Measurements from ENCODE around the gene NCKAP5. TPM values are rescaled to one million over a fixed set of nuclear protein-coding genes. Genes with fewer than 3 reads are reported as not detected.
A peak's percentile ranks its signal among the peaks of the same experiment; 100 is the strongest.

NCKAP5 gene
- total RNA-seq, 1 donor from 2014 or later, result 27.9 TPM

DNA sequence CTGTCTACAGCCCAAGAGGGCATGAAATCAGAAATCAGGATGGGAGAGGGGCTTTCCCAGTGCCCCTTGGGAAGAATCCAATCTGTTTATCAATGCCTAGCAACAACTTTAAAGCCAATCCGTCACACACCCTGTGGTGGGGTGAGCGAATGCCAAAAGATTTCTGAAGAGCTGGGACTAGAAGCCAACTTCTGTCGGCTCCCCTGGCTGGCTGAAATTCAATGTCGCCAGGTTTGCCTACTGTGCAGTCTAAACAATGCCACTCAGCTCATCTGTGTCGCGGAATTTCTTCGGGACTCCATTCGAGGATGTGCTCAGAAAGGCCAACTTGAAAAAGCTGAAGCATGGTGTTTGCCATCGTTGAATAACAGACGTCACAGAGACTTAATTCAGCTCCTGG is 31.5 kb upstream of the NCKAP5 start:
- Mint-ChIP-seq H3K4me3 (peak overlapping the region; percentile 47), H3K27ac (ENCODE audit: unreplicated experiment) (peak overlapping the region; percentile 96), H3K36me3 (ENCODE audit: low read depth) (peaks cover 8% of the 10 kb centered on the region), H3K9me3 (peaks cover 9% of the 10 kb centered on the region), H3K27me3 (ENCODE audit: low read depth) (no peaks in the 10 kb centered on the region), H3K4me1 (peaks cover 75% of the 10 kb centered on the region)
- DNase-seq (ENCODE audit: low read depth, low spot score), result no peak
- TF ChIP-seq, protein P1, sequence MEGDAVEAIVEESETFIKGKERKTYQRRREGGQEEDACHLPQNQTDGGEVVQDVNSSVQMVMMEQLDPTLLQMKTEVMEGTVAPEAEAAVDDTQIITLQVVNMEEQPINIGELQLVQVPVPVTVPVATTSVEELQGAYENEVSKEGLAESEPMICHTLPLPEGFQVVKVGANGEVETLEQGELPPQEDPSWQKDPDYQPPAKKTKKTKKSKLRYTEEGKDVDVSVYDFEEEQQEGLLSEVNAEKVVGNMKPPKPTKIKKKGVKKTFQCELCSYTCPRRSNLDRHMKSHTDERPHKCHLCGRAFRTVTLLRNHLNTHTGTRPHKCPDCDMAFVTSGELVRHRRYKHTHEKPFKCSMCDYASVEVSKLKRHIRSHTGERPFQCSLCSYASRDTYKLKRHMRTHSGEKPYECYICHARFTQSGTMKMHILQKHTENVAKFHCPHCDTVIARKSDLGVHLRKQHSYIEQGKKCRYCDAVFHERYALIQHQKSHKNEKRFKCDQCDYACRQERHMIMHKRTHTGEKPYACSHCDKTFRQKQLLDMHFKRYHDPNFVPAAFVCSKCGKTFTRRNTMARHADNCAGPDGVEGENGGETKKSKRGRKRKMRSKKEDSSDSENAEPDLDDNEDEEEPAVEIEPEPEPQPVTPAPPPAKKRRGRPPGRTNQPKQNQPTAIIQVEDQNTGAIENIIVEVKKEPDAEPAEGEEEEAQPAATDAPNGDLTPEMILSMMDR (conservative IDR thresholded peaks at IDR 0.05), result no peak

DNA sequence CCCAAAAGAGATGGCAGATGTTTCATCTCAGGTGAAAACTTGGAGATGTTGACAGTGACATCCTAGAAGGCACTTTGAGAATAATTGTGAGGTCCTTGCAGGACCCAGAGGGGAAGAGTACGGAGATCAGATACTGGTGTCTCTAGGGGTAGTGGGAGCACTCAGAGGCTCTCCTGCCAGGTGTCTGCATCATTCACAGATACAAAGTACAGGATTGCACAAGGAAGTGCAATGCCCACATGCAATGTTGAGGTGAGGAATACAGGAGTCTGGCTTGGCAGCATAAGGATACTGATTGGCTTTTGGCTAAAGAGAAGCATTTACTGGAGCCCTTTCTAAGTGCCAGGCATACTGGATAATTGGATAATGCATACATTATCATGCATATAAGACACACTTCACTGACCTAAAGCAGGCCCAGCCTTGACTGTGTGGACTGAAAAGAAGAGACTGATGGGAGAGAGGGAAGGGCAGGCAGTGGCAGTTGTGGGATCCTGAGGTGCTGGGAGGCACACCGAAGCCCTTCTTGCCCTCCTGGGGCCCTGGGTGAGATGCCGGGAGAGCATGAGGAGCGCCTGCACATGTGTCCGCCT is 31.0 kb upstream of the NCKAP5 start:
- Mint-ChIP-seq H3K9me3 (peaks cover 11% of the 10 kb centered on the region), H3K36me3 (ENCODE audit: low read depth) (peaks cover 9% of the 10 kb centered on the region), H3K27me3 (ENCODE audit: low read depth) (no peaks in the 10 kb centered on the region), H3K27ac (ENCODE audit: unreplicated experiment) (peak overlapping the region; percentile 80), H3K4me3 (peak overlapping the region; percentile 47), H3K4me1 (peaks cover 71% of the 10 kb centered on the region)
- TF ChIP-seq, protein P1 (conservative IDR thresholded peaks at IDR 0.05), result no peak
- DNase-seq (ENCODE audit: low read depth, low spot score), result no peak

DNA sequence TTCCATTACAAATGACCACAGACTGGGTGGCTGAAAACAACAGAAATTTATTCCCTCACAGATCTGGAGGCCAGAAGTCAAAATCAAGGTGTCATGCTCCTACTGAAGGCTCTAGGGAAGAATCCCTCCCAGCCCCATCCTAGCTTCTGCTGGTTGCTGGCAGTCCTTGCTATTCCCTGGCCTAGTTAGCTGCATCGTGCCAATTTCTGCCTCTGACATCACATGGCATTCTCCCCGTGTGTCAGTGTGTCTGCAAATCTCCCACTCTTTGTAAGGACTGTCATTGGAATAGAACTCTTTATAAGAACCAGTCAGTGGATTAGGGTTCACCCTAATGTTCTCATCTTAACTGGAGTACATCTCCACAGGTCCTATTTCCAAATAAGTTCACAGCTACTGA is 30.5 kb upstream of the NCKAP5 start:
- TF ChIP-seq, protein P1 (conservative IDR thresholded peaks at IDR 0.05), result no peak
- H3K36me3 Mint-ChIP-seq (ENCODE audit: low read depth), result peaks cover 14% of the 10 kb centered on the region
- peaks cover 13% of the 10 kb centered on the region for H3K9me3 Mint-ChIP-seq
- H3K27ac Mint-ChIP-seq (ENCODE audit: unreplicated experiment), result peak overlapping the region; percentile 60
- H3K4me1 Mint-ChIP-seq, result peaks cover 69% of the 10 kb centered on the region
- no peak for DNase-seq (ENCODE audit: low read depth, low spot score)
- no peaks in the 10 kb centered on the region for H3K27me3 Mint-ChIP-seq (ENCODE audit: low read depth)
- H3K4me3 Mint-ChIP-seq, result peak overlapping the region; percentile 38

DNA sequence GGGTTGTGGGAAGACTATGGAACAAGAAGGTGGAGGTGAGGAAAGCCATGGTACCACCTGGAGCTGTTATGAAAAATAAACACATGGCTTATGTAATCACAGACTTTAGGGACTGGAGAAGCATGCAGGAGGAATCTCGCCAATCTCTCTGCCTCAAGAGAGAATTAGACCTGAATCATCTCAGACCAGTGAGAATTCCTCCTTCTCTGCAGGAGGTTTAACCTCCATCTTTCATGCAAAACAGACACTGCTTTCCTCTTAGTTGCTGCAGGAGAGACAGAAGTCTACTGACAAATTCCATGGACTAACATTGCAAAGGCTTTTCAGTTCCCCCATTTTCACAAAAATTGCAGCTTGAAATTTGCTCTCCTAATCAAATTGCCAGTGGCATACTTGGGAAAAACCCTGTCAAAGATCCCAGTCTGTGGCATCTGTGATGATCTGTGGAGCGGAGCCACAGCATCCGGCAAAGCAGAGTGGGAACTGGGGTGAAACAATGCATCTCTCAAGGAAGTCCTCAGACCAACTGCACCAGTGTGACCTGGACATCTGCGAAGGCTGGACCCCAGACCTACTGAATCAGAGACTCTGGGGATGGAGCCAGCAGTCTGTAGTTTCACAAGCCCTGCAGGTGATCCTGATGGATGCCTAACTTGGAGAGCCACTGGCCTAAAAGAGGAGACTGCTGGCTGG is 28.6 kb upstream of the NCKAP5 start:
- H3K4me1 Mint-ChIP-seq, result peaks cover 61% of the 10 kb centered on the region
- H3K9me3 Mint-ChIP-seq, result peaks cover 13% of the 10 kb centered on the region
- TF ChIP-seq, protein P1 (conservative IDR thresholded peaks at IDR 0.05), result no peak
- H3K4me3 Mint-ChIP-seq, result no peak overlapping the region
- no peak for DNase-seq (ENCODE audit: low read depth, low spot score)
- H3K27ac Mint-ChIP-seq (ENCODE audit: unreplicated experiment), result peak overlapping the region; percentile 61
- H3K27me3 Mint-ChIP-seq (ENCODE audit: low read depth), result no peaks in the 10 kb centered on the region
- H3K36me3 Mint-ChIP-seq (ENCODE audit: low read depth), result peaks cover 13% of the 10 kb centered on the region

DNA sequence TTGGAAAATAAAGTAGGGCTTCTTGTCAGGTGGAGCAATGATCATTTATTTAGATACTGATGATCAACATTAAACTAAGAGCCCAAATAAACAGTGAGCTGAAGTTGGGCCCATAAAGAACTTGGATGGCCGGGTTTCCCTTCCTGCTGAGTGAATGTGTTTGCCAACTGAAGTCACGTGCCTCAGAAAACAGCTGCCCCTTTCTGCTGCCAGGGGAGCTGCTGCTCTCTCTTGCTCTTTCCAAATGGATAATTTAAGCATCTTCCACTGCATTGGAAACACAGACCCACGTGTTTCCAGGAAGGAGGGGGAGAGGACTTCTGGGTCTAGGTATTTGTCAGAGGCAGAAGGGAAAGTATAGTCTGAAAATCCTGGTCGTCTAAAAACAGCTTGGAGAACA is 22.9 kb upstream of the NCKAP5 start:
- Mint-ChIP-seq H3K9me3 (peaks cover 5% of the 10 kb centered on the region), H3K4me3 (no peak overlapping the region), H3K4me1 (peaks cover 34% of the 10 kb centered on the region), H3K36me3 (ENCODE audit: low read depth) (peaks cover 10% of the 10 kb centered on the region), H3K27ac (ENCODE audit: unreplicated experiment) (peak overlapping the region; percentile 57), H3K27me3 (ENCODE audit: low read depth) (no peaks in the 10 kb centered on the region)
- TF ChIP-seq, protein P1 (conservative IDR thresholded peaks at IDR 0.05), result no peak
- DNase-seq (ENCODE audit: low read depth, low spot score), result no peak

Measured in neural crest cell (in vitro differentiated cells).